ENCODE data around the gene SAXO2. TPM values are rescaled to one million over a fixed set of nuclear protein-coding genes. Genes with fewer than 3 reads are reported as not detected.
"Not testable (repeated sequence)": the region's sequence is repeated elsewhere in the genome, so short reads cannot be mapped to it uniquely, and the experiment has no call there.

The SAXO2 gene
- total RNA-seq, 4 donors from 2014 or later = 0.26 to 10.4 (median 5.2) TPM

GRCh38 chr15:82317091-82317489 lies 54.5 kb downstream of the SAXO2 start:
- DNase-seq = no peak

GRCh38 chr15:82317516-82317915 lies 54.9 kb downstream of the SAXO2 start:
- H3K9me3 ChIP-seq; H3K27me3 ChIP-seq; H3K4me3 ChIP-seq; intact Hi-C loops (cut with DNase I; ENCODE audit: low total_unique reads); H3K36me3 ChIP-seq; H3K4me1 ChIP-seq; DNase-seq; H3K27ac ChIP-seq: not testable (repeated sequence)

More at GRCh38 chr15:82317091-82317489, 54.5 kb downstream of the SAXO2 start:
- Histone ChIP-seq H3K4me3 (no peak overlapping the region), H3K9me3 (no peaks in the 10 kb centered on the region), H3K27ac (no peak overlapping the region), H3K4me1 (no peaks in the 10 kb centered on the region), H3K36me3 (no peaks in the 10 kb centered on the region), H3K27me3 (no peaks in the 10 kb centered on the region)
- intact Hi-C loops (cut with DNase I; ENCODE audit: low total_unique reads) = no loop called here
- no peak for TF ChIP-seq POLR2A (IDR thresholded peaks at IDR 0.05)
- no peak for TF ChIP-seq CTCF (IDR thresholded peaks at IDR 0.05)

GRCh38 chr15:82318281-82318680 lies 55.7 kb downstream of the SAXO2 start:
- H3K4me1 ChIP-seq; H3K27ac ChIP-seq; H3K9me3 ChIP-seq; H3K27me3 ChIP-seq; intact Hi-C loops (cut with DNase I; ENCODE audit: low total_unique reads); H3K4me3 ChIP-seq; DNase-seq; H3K36me3 ChIP-seq: not testable (repeated sequence)

GRCh38 chr15:82319522-82320278 lies 57.1 kb downstream of the SAXO2 start:
- DNase-seq; H3K4me1 ChIP-seq; H3K4me3 ChIP-seq; H3K9me3 ChIP-seq; H3K27ac ChIP-seq; H3K36me3 ChIP-seq; H3K27me3 ChIP-seq; intact Hi-C loops (cut with DNase I; ENCODE audit: low total_unique reads): not testable (repeated sequence)

GRCh38 chr15:82320861-82321260 lies 58.2 kb downstream of the SAXO2 start:
- H3K4me3 ChIP-seq; H3K36me3 ChIP-seq; H3K27ac ChIP-seq; DNase-seq; H3K4me1 ChIP-seq; H3K27me3 ChIP-seq; H3K9me3 ChIP-seq; intact Hi-C loops (cut with DNase I; ENCODE audit: low total_unique reads): not testable (repeated sequence)

- not testable (repeated sequence) for DNase-seq
These were observed 59.9 kb downstream of the SAXO2 start for GRCh38 chr15:82322488-82322887.

GRCh38 chr15:82324831-82325230 lies 62.2 kb downstream of the SAXO2 start:
- intact Hi-C loops (cut with DNase I; ENCODE audit: low total_unique reads); H3K4me1 ChIP-seq; H3K27me3 ChIP-seq; DNase-seq; H3K36me3 ChIP-seq; H3K27ac ChIP-seq; H3K4me3 ChIP-seq; H3K9me3 ChIP-seq: not testable (repeated sequence)

More at GRCh38 chr15:82322488-82322887, 59.9 kb downstream of the SAXO2 start:
- H3K4me3 ChIP-seq; H3K4me1 ChIP-seq; H3K36me3 ChIP-seq; H3K27ac ChIP-seq; H3K9me3 ChIP-seq; H3K27me3 ChIP-seq; intact Hi-C loops (cut with DNase I; ENCODE audit: low total_unique reads): not testable (repeated sequence)

GRCh38 chr15:82325646-82326045 lies 63.0 kb downstream of the SAXO2 start:
- H3K27me3 ChIP-seq; H3K36me3 ChIP-seq; DNase-seq; H3K9me3 ChIP-seq; H3K27ac ChIP-seq; intact Hi-C loops (cut with DNase I; ENCODE audit: low total_unique reads); H3K4me3 ChIP-seq; H3K4me1 ChIP-seq: not testable (repeated sequence)

GRCh38 chr15:82326896-82327295 lies 64.3 kb downstream of the SAXO2 start:
- H3K4me3 ChIP-seq; H3K36me3 ChIP-seq; DNase-seq; intact Hi-C loops (cut with DNase I; ENCODE audit: low total_unique reads); H3K4me1 ChIP-seq; H3K27me3 ChIP-seq; H3K27ac ChIP-seq; H3K9me3 ChIP-seq: not testable (repeated sequence)

- DNase-seq; H3K36me3 ChIP-seq; H3K27me3 ChIP-seq; H3K4me1 ChIP-seq; intact Hi-C loops (cut with DNase I; ENCODE audit: low total_unique reads); H3K9me3 ChIP-seq; H3K27ac ChIP-seq; H3K4me3 ChIP-seq: not testable (repeated sequence)
These were observed 64.8 kb downstream of the SAXO2 start for GRCh38 chr15:82327372-82327771.

GRCh38 chr15:82329039-82329438 lies 66.4 kb downstream of the SAXO2 start:
- H3K4me3 ChIP-seq; H3K36me3 ChIP-seq; intact Hi-C loops (cut with DNase I; ENCODE audit: low total_unique reads); H3K4me1 ChIP-seq; H3K27ac ChIP-seq; DNase-seq; H3K27me3 ChIP-seq; H3K9me3 ChIP-seq: not testable (repeated sequence)

GRCh38 chr15:82330921-82331320 lies 68.3 kb downstream of the SAXO2 start:
- not testable (repeated sequence) for DNase-seq, H3K27ac ChIP-seq

More at GRCh38 chr15:82330921-82331320, 68.3 kb downstream of the SAXO2 start:
- H3K27me3 ChIP-seq; H3K4me3 ChIP-seq; H3K9me3 ChIP-seq; H3K36me3 ChIP-seq; H3K4me1 ChIP-seq; intact Hi-C loops (cut with DNase I; ENCODE audit: low total_unique reads): not testable (repeated sequence)
